ENCODE results near the gene ELF4. TPM values are rescaled to one million over a fixed set of nuclear protein-coding genes. Genes with fewer than 3 reads are reported as not detected.
A peak's percentile ranks its signal among the peaks of the same experiment; 100 is the strongest.

The ELF4 gene
- total and polyA plus RNA-seq, 10 of the 15 experiments (the other 5 are each of a cell fraction or from before 2014, with no cell fraction given), result 4.0 to 36.7 (median 22.6) TPM

DNA sequence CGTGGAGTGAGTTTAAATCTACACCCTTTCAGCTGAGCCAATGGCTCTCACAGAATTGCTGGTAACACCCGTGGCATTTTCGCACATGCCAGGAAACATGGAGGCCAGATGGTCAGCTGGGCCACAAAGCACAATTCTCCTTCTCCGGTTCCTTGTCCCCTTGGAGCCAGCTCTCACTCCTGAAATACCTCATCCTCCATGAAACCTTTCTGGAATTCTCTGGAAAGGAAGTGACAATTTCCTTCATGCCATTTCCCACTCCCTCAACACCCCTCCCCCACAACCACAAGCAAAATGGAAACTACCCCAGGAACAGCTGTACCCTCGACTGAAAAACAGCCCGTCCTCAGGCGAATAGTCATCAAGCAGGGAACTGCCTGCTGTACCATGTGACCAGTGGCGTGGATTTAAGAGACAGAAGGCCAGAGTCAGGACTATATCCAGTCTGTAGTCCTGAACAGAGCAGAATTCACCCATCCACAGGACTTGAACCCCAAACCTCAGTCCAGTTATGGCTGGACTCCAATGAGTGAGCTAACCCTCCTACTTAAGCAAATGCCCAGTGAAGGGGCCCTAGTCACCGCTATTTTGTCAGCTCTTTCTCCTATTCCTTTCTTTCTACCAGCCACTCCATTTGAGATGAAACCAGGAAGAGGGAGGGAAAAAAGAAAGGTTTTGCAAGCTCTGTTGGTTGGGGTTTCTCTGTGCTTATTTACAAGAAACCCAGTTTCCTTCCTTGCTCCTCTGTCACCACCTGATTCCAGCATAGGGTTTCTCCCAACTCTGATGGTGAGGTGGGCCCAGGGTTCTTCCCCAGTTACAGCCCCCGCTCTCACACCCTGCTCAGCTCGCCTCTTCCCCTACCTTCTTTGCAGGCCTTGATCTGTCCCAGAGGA, 24.5 kb downstream of the ELF4 start:
- CTCF ChIA-PET, result interaction anchor here (1.0 to 3.0 kb wide), 5 partner anchors 28 to 107 kb away, joined by 3 to 35 read pairs (median 4); partner anchors contain the start of gene RAB33A
- Histone ChIP-seq H3K4me1 (ENCODE audit: control insufficient read depth, insufficient read depth, low read length) (peaks cover 47% of the 10 kb centered on the region), H3K27ac (ENCODE audit: control insufficient read depth, insufficient read depth) (peak overlapping the region; percentile 93), H3K4me2 (ENCODE audit: control insufficient read depth, insufficient read depth) (peak overlapping the region; percentile 51), H3K4me3 (peak overlapping the region; percentile 70), H3K36me3 (ENCODE audit: control insufficient read depth in 2 of 2, insufficient read depth in 2 of 2, low read length in 1 of 2) (peaks cover 0 to 4% of the 10 kb centered on the region in 2 experiments; a peak in 3 of 4 replicates), H3K27me3 (replicated peaks in 1 of 2; ENCODE audit: control insufficient read depth in 2 of 2, insufficient read depth in 2 of 2, low read length in 1 of 2) (no peaks in the 10 kb centered on the region), H3K9ac (ENCODE audit: control insufficient read depth, insufficient read depth, low read length) (peak overlapping the region; percentile 85), H2AFZ (ENCODE audit: control insufficient read depth, low read depth, low read length) (no peak overlapping the region), H3K9me3 (replicated peaks; ENCODE audit: control insufficient read depth, insufficient read depth, low read length) (no peaks in the 10 kb centered on the region; the same call in 2 of the 3 replicates), H3K79me2 (ENCODE audit: control insufficient read depth, insufficient read depth, low read length) (peaks cover 61% of the 10 kb centered on the region), H4K20me1 (ENCODE audit: control insufficient read depth, insufficient read depth) (no peaks in the 10 kb centered on the region)
- DNase-seq (ENCODE audit: low read depth, low spot score) (no peak), ATAC-seq (peak; percentile 8; the same call in 2 of the 3 replicates), FAIRE-seq (no peak)
- in situ Hi-C loops (cut with MboI) (loop anchor here (10.0 kb wide), 1 partner anchor 89 kb away; the partner anchor contains the start of gene RAB33A), intact Hi-C loops (cut with micrococcal nuclease; ENCODE audit: unreplicated experiment) (loop anchor here (10.0 kb wide), 1 partner anchor 179 kb away; the partner anchor contains the start of gene ZNF280C)
- 28% methylated on average over 11 of the region's 11 CpGs for WGBS (ENCODE audit: insufficient coverage, insufficient replicate concordance, low lambda C conversion rate, missing lambda C conversion rate)
- POLR2A ChIA-PET, result interaction anchor here (0.7 to 4.5 kb wide), 7 partner anchors 19 to 313 kb away, joined by 3 to 28 read pairs (median 18); partner anchors contain the start of genes ELF4 and RAB33A
- SMC1A ChIA-PET (ENCODE audit: uncharacterized antibody, unreplicated experiment), result interaction anchor here (0.9 to 4.2 kb wide), 9 partner anchors 16 to 317 kb away, joined by 3 to 36 read pairs (median 4); partner anchors contain the start of genes ELF4 and RAB33A
- BruUV-seq (replicated peaks), result TSS peak; percentile 96
- RAD21 ChIA-PET (ENCODE audit: unreplicated experiment), result interaction anchor here (0.7 to 2.8 kb wide), 11 partner anchors 11 to 476 kb away, joined by 3 to 13 read pairs (median 4); partner anchors contain the start of genes AIFM1 and RAB33A
- TF ChIP-seq YY1 (IDR thresholded peaks at IDR 0.05; ENCODE audit: low read depth, low read length) (peak; percentile 57), ZNF217 (IDR thresholded peaks at IDR 0.05) (no peak), IKZF1 (conservative IDR thresholded peaks at IDR 0.05) (peak; percentile 46), CBFB (IDR thresholded peaks at IDR 0.05; ENCODE audit: low read depth) (peak; percentile 71; the same call in 1 of the 2 replicates), IKZF2 (IDR thresholded peaks at IDR 0.05) (peak; percentile 59 to 67), ESRRA (IDR thresholded peaks at IDR 0.05; ENCODE audit: low read length) (no peak), RAD51 (IDR thresholded peaks at IDR 0.05) (peak; percentile 60; the same call in 1 of the 2 replicates), TCF12 (IDR thresholded peaks at IDR 0.05; ENCODE audit: low read depth, low read length) (0 out of 2 replicates have a peak, but pooled peaks have one; percentile 36), RUNX3 (IDR thresholded peaks at IDR 0.05; ENCODE audit: low read length) (no peak)
- TF ChIP-seq, protein P1, sequence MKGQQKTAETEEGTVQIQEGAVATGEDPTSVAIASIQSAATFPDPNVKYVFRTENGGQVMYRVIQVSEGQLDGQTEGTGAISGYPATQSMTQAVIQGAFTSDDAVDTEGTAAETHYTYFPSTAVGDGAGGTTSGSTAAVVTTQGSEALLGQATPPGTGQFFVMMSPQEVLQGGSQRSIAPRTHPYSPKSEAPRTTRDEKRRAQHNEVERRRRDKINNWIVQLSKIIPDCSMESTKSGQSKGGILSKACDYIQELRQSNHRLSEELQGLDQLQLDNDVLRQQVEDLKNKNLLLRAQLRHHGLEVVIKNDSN (IDR thresholded peaks at IDR 0.05; ENCODE audit: borderline replicate concordance, extremely low read length, insufficient read depth, low read depth, low read length), result peak; percentile 40
- TF ChIP-seq, protein P2, sequence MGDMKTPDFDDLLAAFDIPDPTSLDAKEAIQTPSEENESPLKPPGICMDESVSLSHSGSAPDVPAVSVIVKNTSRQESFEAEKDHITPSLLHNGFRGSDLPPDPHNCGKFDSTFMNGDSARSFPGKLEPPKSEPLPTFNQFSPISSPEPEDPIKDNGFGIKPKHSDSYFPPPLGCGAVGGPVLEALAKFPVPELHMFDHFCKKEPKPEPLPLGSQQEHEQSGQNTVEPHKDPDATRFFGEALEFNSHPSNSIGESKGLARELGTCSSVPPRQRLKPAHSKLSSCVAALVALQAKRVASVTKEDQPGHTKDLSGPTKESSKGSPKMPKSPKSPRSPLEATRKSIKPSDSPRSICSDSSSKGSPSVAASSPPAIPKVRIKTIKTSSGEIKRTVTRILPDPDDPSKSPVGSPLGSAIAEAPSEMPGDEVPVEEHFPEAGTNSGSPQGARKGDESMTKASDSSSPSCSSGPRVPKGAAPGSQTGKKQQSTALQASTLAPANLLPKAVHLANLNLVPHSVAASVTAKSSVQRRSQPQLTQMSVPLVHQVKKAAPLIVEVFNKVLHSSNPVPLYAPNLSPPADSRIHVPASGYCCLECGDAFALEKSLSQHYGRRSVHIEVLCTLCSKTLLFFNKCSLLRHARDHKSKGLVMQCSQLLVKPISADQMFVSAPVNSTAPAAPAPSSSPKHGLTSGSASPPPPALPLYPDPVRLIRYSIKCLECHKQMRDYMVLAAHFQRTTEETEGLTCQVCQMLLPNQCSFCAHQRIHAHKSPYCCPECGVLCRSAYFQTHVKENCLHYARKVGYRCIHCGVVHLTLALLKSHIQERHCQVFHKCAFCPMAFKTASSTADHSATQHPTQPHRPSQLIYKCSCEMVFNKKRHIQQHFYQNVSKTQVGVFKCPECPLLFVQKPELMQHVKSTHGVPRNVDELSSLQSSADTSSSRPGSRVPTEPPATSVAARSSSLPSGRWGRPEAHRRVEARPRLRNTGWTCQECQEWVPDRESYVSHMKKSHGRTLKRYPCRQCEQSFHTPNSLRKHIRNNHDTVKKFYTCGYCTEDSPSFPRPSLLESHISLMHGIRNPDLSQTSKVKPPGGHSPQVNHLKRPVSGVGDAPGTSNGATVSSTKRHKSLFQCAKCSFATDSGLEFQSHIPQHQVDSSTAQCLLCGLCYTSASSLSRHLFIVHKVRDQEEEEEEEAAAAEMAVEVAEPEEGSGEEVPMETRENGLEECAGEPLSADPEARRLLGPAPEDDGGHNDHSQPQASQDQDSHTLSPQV (IDR thresholded peaks at IDR 0.05), result peak; percentile 79
- TF ChIP-seq, protein P3, sequence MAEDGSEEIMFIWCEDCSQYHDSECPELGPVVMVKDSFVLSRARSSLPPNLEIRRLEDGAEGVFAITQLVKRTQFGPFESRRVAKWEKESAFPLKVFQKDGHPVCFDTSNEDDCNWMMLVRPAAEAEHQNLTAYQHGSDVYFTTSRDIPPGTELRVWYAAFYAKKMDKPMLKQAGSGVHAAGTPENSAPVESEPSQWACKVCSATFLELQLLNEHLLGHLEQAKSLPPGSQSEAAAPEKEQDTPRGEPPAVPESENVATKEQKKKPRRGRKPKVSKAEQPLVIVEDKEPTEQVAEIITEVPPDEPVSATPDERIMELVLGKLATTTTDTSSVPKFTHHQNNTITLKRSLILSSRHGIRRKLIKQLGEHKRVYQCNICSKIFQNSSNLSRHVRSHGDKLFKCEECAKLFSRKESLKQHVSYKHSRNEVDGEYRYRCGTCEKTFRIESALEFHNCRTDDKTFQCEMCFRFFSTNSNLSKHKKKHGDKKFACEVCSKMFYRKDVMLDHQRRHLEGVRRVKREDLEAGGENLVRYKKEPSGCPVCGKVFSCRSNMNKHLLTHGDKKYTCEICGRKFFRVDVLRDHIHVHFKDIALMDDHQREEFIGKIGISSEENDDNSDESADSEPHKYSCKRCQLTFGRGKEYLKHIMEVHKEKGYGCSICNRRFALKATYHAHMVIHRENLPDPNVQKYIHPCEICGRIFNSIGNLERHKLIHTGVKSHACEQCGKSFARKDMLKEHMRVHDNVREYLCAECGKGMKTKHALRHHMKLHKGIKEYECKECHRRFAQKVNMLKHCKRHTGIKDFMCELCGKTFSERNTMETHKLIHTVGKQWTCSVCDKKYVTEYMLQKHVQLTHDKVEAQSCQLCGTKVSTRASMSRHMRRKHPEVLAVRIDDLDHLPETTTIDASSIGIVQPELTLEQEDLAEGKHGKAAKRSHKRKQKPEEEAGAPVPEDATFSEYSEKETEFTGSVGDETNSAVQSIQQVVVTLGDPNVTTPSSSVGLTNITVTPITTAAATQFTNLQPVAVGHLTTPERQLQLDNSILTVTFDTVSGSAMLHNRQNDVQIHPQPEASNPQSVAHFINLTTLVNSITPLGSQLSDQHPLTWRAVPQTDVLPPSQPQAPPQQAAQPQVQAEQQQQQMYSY (CRISPR knock-in tag; IDR thresholded peaks at IDR 0.05), result 0 out of 2 replicates have a peak, but pooled peaks have one; percentile 16

All from GM12878 (cell line).